ENCODE measurements around the gene ERC1.

The ERC1 gene

GRCh38 chr12:1277905-1278304, 286.9 kb downstream of the ERC1 start:
- no peak overlapping the region for H3K4me3 ChIP-seq (ENCODE audit: low read depth, low read length, poor library complexity, severe bottlenecking)
- TF ChIP-seq EZH2 (IDR thresholded peaks at IDR 0.05; ENCODE audit: borderline replicate concordance, low read length) (no peak), CTCF (IDR thresholded peaks at IDR 0.05; ENCODE audit: low read length) (no peak)
- no peaks in the 10 kb centered on the region for H3F3A ChIP-seq (ENCODE audit: insufficient read depth, low read length)
- no peaks in the 10 kb centered on the region for H4K20me1 ChIP-seq (ENCODE audit: insufficient read depth, low read length)
- peak overlapping the region; percentile 35; the same call in 1 of the 2 replicates for H3K4me2 ChIP-seq (ENCODE audit: low read length)
- no peaks in the 10 kb centered on the region for H3K27me3 ChIP-seq (ENCODE audit: insufficient read depth, low read length)
- H3K79me2 ChIP-seq (ENCODE audit: insufficient read depth, low read length), result no peaks in the 10 kb centered on the region
- peak overlapping the region; percentile 33 for H3K27ac ChIP-seq (ENCODE audit: low read depth, low read length, poor library complexity, severe bottlenecking)
- no peak overlapping the region for H3K9ac ChIP-seq (ENCODE audit: low read length)
- no peak overlapping the region for H2AFZ ChIP-seq (ENCODE audit: low read length)
- H3K36me3 ChIP-seq (ENCODE audit: insufficient read depth, low read length), result peaks cover 10% of the 10 kb centered on the region
- H3K9me2 ChIP-seq (ENCODE audit: low read depth, low read length), result no peaks in the 10 kb centered on the region
- H3K4me1 ChIP-seq (ENCODE audit: insufficient read depth, low read length, severe bottlenecking), result peaks cover 22% of the 10 kb centered on the region
- no peaks in the 10 kb centered on the region for H3K9me3 ChIP-seq (ENCODE audit: low read length)

GRCh38 chr12:1279050-1279449, 288.0 kb downstream of the ERC1 start:
- no peaks in the 10 kb centered on the region for H3F3A ChIP-seq (ENCODE audit: insufficient read depth, low read length)
- no peaks in the 10 kb centered on the region for H4K20me1 ChIP-seq (ENCODE audit: insufficient read depth, low read length)
- peaks cover 22% of the 10 kb centered on the region for H3K4me1 ChIP-seq (ENCODE audit: insufficient read depth, low read length, severe bottlenecking)
- H3K27ac ChIP-seq (ENCODE audit: low read depth, low read length, poor library complexity, severe bottlenecking), result no peak overlapping the region
- no peaks in the 10 kb centered on the region for H3K9me3 ChIP-seq (ENCODE audit: low read length)
- H3K9me2 ChIP-seq (ENCODE audit: low read depth, low read length), result no peaks in the 10 kb centered on the region
- no peaks in the 10 kb centered on the region for H3K79me2 ChIP-seq (ENCODE audit: insufficient read depth, low read length)
- H3K4me3 ChIP-seq (ENCODE audit: low read depth, low read length, poor library complexity, severe bottlenecking), result no peak overlapping the region
- no peak overlapping the region for H3K9ac ChIP-seq (ENCODE audit: low read length)
- peaks cover 14% of the 10 kb centered on the region for H3K36me3 ChIP-seq (ENCODE audit: insufficient read depth, low read length)
- TF ChIP-seq CTCF (IDR thresholded peaks at IDR 0.05; ENCODE audit: low read length) (peak; percentile 50), EZH2 (IDR thresholded peaks at IDR 0.05; ENCODE audit: borderline replicate concordance, low read length) (no peak)
- H3K27me3 ChIP-seq (ENCODE audit: insufficient read depth, low read length), result no peaks in the 10 kb centered on the region
- H2AFZ ChIP-seq (ENCODE audit: low read length), result no peak overlapping the region
- H3K4me2 ChIP-seq (ENCODE audit: low read length), result no peak overlapping the region

GRCh38 chr12:1280059-1280458, 289.0 kb downstream of the ERC1 start:
- Histone ChIP-seq H4K20me1 (ENCODE audit: insufficient read depth, low read length) (no peaks in the 10 kb centered on the region), H3K36me3 (ENCODE audit: insufficient read depth, low read length) (peaks cover 14% of the 10 kb centered on the region), H3K27ac (ENCODE audit: low read depth, low read length, poor library complexity, severe bottlenecking) (no peak overlapping the region), H3K4me2 (ENCODE audit: low read length) (no peak overlapping the region), H3K27me3 (ENCODE audit: insufficient read depth, low read length) (no peaks in the 10 kb centered on the region), H3K9me3 (ENCODE audit: low read length) (no peaks in the 10 kb centered on the region), H3F3A (ENCODE audit: insufficient read depth, low read length) (no peaks in the 10 kb centered on the region), H3K9me2 (ENCODE audit: low read depth, low read length) (no peaks in the 10 kb centered on the region), H3K4me3 (ENCODE audit: low read depth, low read length, poor library complexity, severe bottlenecking) (no peak overlapping the region), H3K4me1 (ENCODE audit: insufficient read depth, low read length, severe bottlenecking) (peaks cover 22% of the 10 kb centered on the region), H2AFZ (ENCODE audit: low read length) (no peak overlapping the region), H3K9ac (ENCODE audit: low read length) (no peak overlapping the region), H3K79me2 (ENCODE audit: insufficient read depth, low read length) (no peaks in the 10 kb centered on the region)
- TF ChIP-seq EZH2 (IDR thresholded peaks at IDR 0.05; ENCODE audit: borderline replicate concordance, low read length) (no peak), CTCF (IDR thresholded peaks at IDR 0.05; ENCODE audit: low read length) (no peak)

Data from OCI-LY1 (cell line).